Mucosa of descending colon (tissue), 3 donors: ENCODE data around the gene DPYD. TPM values are rescaled to one million over a fixed set of nuclear protein-coding genes. Genes with fewer than 3 reads are reported as not detected.

Source experiments
- ATAC-seq: fragments of 200-7000 bp; cut with Tn5 transposase; one replicate; pipeline ENCODE4 v1.9.1; 2020; ENCODE audit warnings: mild to moderate bottlenecking, moderate library complexity
- DNase-seq, 3 donors: peaks; one replicate each; pipeline ENCODE4 v3.0.0-alpha.2; 2020
- H3K36me3 ChIP-seq: fragments of 200-600 bp; one replicate; pipeline ENCODE4 v1.8.0; 2021; ENCODE audit warnings: low read depth, mild to moderate bottlenecking
- H3K4me1 ChIP-seq: fragments of 200-600 bp; one replicate; pipeline ENCODE4 v1.8.0; 2021; ENCODE audit warnings: low read depth, mild to moderate bottlenecking
- H3K4me3 ChIP-seq: fragments of 200-600 bp; one replicate; pipeline ENCODE4 v1.8.0; 2021; ENCODE audit warnings: mild to moderate bottlenecking
- H3K9me3 ChIP-seq: fragments of 200-600 bp; one replicate; pipeline ENCODE4 v1.8.0; 2021; ENCODE audit warnings: mild to moderate bottlenecking
- intact Hi-C, 2 donors: fragments of 100-400 bp; cut with DNase I in 1 of 2; cut with micrococcal nuclease in 1 of 2; formaldehyde crosslinking; loops; one replicate each; pipeline versions ENCODE4 v1.11.0 to v1.11.1; 2022; cut with DNase I, micrococcal nuclease
- total RNA-seq, 3 donors: library from RNA; stranded (reverse); fragmentation: NEBNext Ultra II Directional in 2 of 3; extraction: Animal tissue kit (Norgen Biotek cat#: 25700) in 2 of 3; gene quantifications; one replicate each; pipeline versions ENCODE4 v1.2.1 to v1.2.4, GENCODE V29; 2021 to 2023
- TF ChIP-seq, protein P1 (sequence below): fragments of 200-600 bp; IDR thresholded peaks from one replicate; pipeline ENCODE4 v1.8.0; 2022; ENCODE audit warnings: antibody characterized with exemption, mild to moderate bottlenecking
- donor health status: DM: no; HTN: no; CAD: no; lungs with moderate emphysema.
- donor health status: DM: no; HTN: no; CAD: no.
- donor health status: DM: no; HTN: yes; CAD: no.

DPYD gene
- total RNA-seq, 3 donors from 2014 or later = 13.8 to 33.3 (median 19.7) TPM

DNA sequence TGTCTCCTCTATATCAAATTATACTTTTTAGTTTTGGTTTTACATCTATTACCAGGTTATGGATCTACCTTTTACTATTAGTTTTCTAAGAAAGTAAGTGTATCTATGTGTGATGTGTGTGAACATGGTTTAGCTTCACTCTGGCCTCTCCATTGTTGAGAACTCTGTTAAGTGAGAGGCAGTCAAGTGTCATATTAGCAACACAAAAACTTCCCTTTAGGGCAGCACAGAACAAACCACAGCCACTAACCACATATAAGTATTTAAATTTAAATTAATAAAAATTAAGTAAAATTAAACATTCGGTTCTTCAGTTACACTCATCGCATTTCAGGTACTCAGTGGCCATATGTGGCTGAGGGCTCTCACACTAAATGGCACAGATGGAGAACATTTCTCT is 96.6 kb downstream of the DPYD start:
- ATAC-seq = no peak
- DNase-seq = no peak
- no peaks in the 10 kb centered on the region for H3K36me3 ChIP-seq
- H3K9me3 ChIP-seq = no peaks in the 10 kb centered on the region
- H3K4me1 ChIP-seq = no peaks in the 10 kb centered on the region
- H3K4me3 ChIP-seq = no peak overlapping the region
- TF ChIP-seq, protein P1, sequence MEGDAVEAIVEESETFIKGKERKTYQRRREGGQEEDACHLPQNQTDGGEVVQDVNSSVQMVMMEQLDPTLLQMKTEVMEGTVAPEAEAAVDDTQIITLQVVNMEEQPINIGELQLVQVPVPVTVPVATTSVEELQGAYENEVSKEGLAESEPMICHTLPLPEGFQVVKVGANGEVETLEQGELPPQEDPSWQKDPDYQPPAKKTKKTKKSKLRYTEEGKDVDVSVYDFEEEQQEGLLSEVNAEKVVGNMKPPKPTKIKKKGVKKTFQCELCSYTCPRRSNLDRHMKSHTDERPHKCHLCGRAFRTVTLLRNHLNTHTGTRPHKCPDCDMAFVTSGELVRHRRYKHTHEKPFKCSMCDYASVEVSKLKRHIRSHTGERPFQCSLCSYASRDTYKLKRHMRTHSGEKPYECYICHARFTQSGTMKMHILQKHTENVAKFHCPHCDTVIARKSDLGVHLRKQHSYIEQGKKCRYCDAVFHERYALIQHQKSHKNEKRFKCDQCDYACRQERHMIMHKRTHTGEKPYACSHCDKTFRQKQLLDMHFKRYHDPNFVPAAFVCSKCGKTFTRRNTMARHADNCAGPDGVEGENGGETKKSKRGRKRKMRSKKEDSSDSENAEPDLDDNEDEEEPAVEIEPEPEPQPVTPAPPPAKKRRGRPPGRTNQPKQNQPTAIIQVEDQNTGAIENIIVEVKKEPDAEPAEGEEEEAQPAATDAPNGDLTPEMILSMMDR = no peak
- intact Hi-C loops = loop anchor here in 1 of 2 donors (10.0 kb wide), 1 partner anchor 859 kb away; no protein-coding TSS in a partner anchor

DNA sequence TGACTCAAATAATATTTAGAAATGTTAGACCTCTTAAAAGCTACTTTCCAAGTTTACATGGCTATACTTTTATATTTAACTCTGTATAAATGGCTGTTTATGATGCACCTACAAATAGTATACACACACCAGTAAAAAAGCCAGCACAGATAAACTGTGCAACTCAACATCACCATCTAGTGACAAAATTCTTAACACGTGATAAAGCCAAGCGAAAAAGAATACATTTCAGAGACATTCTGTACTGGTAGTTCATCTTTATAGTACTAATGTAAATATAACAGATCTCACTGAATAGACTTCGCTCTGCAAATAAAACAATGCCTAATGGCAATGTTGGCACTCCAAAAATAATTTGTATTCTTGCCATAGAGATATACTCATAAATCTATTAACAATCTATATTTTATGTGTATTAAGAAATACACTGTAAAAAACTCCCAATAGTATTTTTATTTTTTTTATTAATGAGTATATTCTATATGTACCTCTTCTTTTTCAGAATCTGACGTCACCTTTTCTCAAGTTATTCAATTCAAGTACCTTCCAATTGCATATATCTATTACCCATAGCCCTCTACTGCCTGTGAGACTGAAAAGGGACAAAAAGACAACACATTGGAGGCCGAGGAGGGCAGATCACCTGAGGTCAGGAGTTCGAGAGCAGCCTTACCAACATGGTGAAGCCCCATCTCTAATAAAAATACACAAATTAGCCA is 100.2 kb downstream of the DPYD start:
- no peaks in the 10 kb centered on the region for H3K4me1 ChIP-seq
- no peak overlapping the region for H3K4me3 ChIP-seq
- DNase-seq (peak in 1 of 3 donors; percentile 13), ATAC-seq (peak; percentile 55)
- intact Hi-C loops = loop anchor here in 1 of 2 donors (10.0 kb wide), 1 partner anchor 856 kb away; no protein-coding TSS in a partner anchor
- H3K36me3 ChIP-seq = no peaks in the 10 kb centered on the region
- TF ChIP-seq, protein P1 = no peak
- H3K9me3 ChIP-seq = no peaks in the 10 kb centered on the region

DNA sequence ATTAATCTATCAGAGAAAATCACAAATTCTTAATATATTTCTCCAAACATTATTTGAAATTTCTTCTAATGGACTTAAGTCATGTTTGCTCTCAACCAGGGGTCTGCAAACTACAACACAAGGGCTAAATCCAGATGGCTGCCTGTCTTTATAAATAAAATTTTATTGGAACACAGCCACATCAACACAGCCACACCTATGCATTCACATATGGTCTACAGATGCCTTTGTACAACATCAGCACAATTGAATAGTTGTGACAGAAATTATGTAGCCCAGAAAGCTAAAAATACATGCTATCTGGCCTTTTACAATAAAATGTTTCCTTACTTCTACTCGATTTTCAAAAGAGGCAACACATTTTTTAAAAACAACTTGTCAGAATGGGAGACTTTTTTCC is 103.9 kb downstream of the DPYD start:
- no peak for DNase-seq
- H3K4me1 ChIP-seq = no peaks in the 10 kb centered on the region
- ATAC-seq = no peak
- intact Hi-C loops = no loop called here
- H3K4me3 ChIP-seq = no peak overlapping the region
- no peaks in the 10 kb centered on the region for H3K36me3 ChIP-seq
- H3K9me3 ChIP-seq = no peaks in the 10 kb centered on the region
- TF ChIP-seq, protein P1 = no peak

DNA sequence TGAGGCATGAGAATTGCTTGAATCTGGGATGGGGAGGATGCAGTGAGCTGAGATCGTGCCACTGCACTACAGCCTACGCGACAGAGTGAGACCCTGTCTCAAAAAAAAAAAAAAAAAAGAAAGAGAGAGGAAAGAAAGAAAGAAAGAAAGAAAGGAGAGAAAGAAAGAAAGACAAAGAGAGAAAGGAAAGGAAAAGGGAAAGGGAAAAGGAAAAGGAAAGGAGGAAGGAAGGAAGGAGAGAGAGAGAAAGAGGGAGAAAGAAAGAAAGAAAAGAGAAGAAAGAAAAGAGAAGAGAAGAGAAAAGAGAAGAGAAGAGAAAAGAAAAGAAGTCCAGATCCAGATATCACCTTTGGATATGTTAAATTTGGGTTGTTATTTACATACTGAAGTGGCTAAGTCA is 106.0 kb downstream of the DPYD start:
- ATAC-seq (no peak), DNase-seq (no peak)
- TF ChIP-seq, protein P1 = no peak
- Histone ChIP-seq H3K36me3 (no peaks in the 10 kb centered on the region), H3K4me3 (no peak overlapping the region), H3K4me1 (no peaks in the 10 kb centered on the region), H3K9me3 (no peaks in the 10 kb centered on the region)
- intact Hi-C loops = no loop called here

DNA sequence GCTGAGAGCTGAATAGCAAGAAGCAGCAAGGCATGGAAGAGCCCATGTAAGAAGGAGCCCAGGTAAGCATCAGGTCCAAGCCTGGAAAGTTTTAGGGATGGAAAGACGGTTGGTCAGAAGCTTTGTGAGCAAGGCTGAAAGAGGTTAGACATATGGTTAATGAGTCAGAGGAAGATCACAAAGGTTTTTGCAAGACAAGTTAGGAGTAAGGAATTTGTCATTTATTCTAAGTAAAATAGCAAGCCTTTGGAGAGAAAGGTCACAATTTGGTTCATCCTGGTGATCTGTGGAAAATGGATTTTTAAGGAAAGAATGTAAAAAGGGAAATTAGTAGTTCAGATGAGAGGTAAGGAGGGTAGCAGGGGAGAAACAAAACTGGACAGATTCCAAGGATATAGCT is 106.7 kb downstream of the DPYD start:
- no peak overlapping the region for H3K4me3 ChIP-seq
- intact Hi-C loops = no loop called here
- no peaks in the 10 kb centered on the region for H3K36me3 ChIP-seq
- DNase-seq = no peak
- no peaks in the 10 kb centered on the region for H3K9me3 ChIP-seq
- TF ChIP-seq, protein P1 = no peak
- no peaks in the 10 kb centered on the region for H3K4me1 ChIP-seq
- ATAC-seq = no peak
